Peyer's patch (tissue), 4 donors: ENCODE results near the gene RFTN1.

Experiments used
- CTCF ChIP-seq, 6 experiments: fragments of 450-650 bp in 4 of 6; fragments of 200-600 bp in 2 of 6; sonication (generic) in 1 of 6; IDR thresholded peaks; one replicate each; pipeline ENCODE4 v1.5.1; 2017 to 2019; ENCODE audit warnings: antibody characterized with exemption in 6 of 6, mild to moderate bottlenecking in 3 of 6, moderate library complexity in 1 of 6
- POLR2A ChIP-seq, 2 donors: fragments of 450-650 bp; IDR thresholded peaks; one replicate each; pipeline ENCODE4 v1.5.1; 2017; ENCODE audit warnings: antibody characterized with exemption in 2 of 2, mild to moderate bottlenecking in 2 of 2, moderate library complexity in 2 of 2

- TF ChIP-seq CTCF (IDR thresholded peaks at IDR 0.05) (no peak), POLR2A (IDR thresholded peaks at IDR 0.05) (no peak)
Measured at GRCh38 chr3:16336825-16337224, 176.7 kb downstream of the RFTN1 start.
